Neural progenitor cell (in vitro differentiated cells): Measurements from ENCODE around the gene TRAF7. TPM values are rescaled to one million over a fixed set of nuclear protein-coding genes. Genes with fewer than 3 reads are reported as not detected.

ENCODE experiments used
- DNase-seq: peaks from one replicate; pipeline ENCODE4 v3.0.0-alpha.2; 2016; ENCODE audit warnings: low spot score
- H2AFZ ChIP-seq: fragments of 200-600 bp; sonication (generic); replicated peaks from 2 replicates; pipeline ENCODE4 v1.6.1; 2016; ENCODE audit warnings: antibody characterized with exemption
- H3F3A ChIP-seq: fragments of 200-600 bp; sonication (generic); 2 replicates; pipeline ENCODE4 v1.6.1; 2016; ENCODE audit warnings: antibody characterized with exemption, low read depth
- H3K27ac ChIP-seq: fragments of 200-600 bp; sonication (generic); 2 replicates; pipeline ENCODE4 v1.5.1; 2016; ENCODE audit warnings: mild to moderate bottlenecking
- H3K27me3 ChIP-seq: fragments of 200-600 bp; sonication (generic); 2 replicates; pipeline ENCODE4 v1.6.1; 2016; ENCODE audit warnings: mild to moderate bottlenecking, moderate library complexity
- H3K36me3 ChIP-seq: fragments of 200-600 bp; sonication (generic); 2 replicates; pipeline ENCODE4 v1.5.1; 2016
- H3K4me1 ChIP-seq: fragments of 200-600 bp; sonication (generic); 2 replicates; pipeline ENCODE4 v1.6.1; 2016; ENCODE audit warnings: mixed run types
- H3K4me2 ChIP-seq: fragments of 200-600 bp; sonication (generic); 2 replicates; pipeline ENCODE4 v1.6.1; 2016
- H3K4me3 ChIP-seq: fragments of 200-600 bp; sonication (generic); 2 replicates; pipeline ENCODE4 v1.5.1; 2016
- H3K79me2 ChIP-seq: fragments of 200-600 bp; sonication (generic); 2 replicates; pipeline ENCODE4 v1.6.1; 2016; ENCODE audit warnings: low read depth
- H3K9ac ChIP-seq: fragments of 200-600 bp; sonication (generic); 2 replicates; pipeline ENCODE4 v1.6.1; 2016
- H3K9me3 ChIP-seq: fragments of 200-600 bp; sonication (generic); 2 replicates; pipeline ENCODE4 v1.5.1; 2016; ENCODE audit warnings: low read depth
- H4K20me1 ChIP-seq: fragments of 200-600 bp; sonication (generic); 2 replicates; pipeline ENCODE4 v1.6.1; 2016; ENCODE audit warnings: low read depth
- H3K27ac Mint-ChIP-seq: 3 replicates; pipeline ENCODE4 v1.8.0; 2021; ENCODE audit warnings: mixed read lengths
- H3K27me3 Mint-ChIP-seq: 2 replicates; pipeline ENCODE4 v1.8.0; 2022; ENCODE audit warnings: low read depth, mild to moderate bottlenecking, inconsistent platforms, moderate library complexity, mixed read lengths; ENCODE audit not compliant: insufficient read depth
- H3K36me3 Mint-ChIP-seq: 3 replicates; pipeline ENCODE4 v1.8.0; 2021; ENCODE audit warnings: mixed read lengths
- H3K4me1 Mint-ChIP-seq: 3 replicates; pipeline ENCODE4 v1.8.0; 2021; ENCODE audit warnings: mixed read lengths
- H3K4me3 Mint-ChIP-seq: 3 replicates; pipeline ENCODE4 v1.8.0; 2021; ENCODE audit warnings: mild to moderate bottlenecking, moderate library complexity, mixed read lengths
- H3K9me3 Mint-ChIP-seq: 3 replicates; pipeline ENCODE4 v1.8.0; 2020; ENCODE audit warnings: mixed read lengths
- EZH2 ChIP-seq: fragments of 200-600 bp; sonication (generic); IDR thresholded peaks from 2 replicates; pipeline ENCODE4 v1.6.1; 2017; ENCODE audit warnings: antibody characterized with exemption, mild to moderate bottlenecking, moderate library complexity
- EZH2phosphoT487 ChIP-seq: fragments of 200-600 bp; sonication (generic); IDR thresholded peaks from 2 replicates; pipeline ENCODE4 v1.6.1; 2017; ENCODE audit warnings: antibody characterized with exemption
- total RNA-seq: library from RNA; depleted of rRNA; stranded (reverse); fragments of >200 nt; gene quantifications from 2 replicates; pipeline ENCODE4 v1.2.3, GENCODE V29; 2015; ENCODE audit warnings: low replicate concordance
- TF ChIP-seq, protein P1 (sequence below): fragments of 200-600 bp; sonication (generic); IDR thresholded peaks from 2 replicates; pipeline ENCODE4 v1.5.1; 2017; ENCODE audit warnings: antibody characterized with exemption, mild to moderate bottlenecking

The TRAF7 gene
- total RNA-seq, 1 donor from 2014 or later, result 24.1 TPM

DNA sequence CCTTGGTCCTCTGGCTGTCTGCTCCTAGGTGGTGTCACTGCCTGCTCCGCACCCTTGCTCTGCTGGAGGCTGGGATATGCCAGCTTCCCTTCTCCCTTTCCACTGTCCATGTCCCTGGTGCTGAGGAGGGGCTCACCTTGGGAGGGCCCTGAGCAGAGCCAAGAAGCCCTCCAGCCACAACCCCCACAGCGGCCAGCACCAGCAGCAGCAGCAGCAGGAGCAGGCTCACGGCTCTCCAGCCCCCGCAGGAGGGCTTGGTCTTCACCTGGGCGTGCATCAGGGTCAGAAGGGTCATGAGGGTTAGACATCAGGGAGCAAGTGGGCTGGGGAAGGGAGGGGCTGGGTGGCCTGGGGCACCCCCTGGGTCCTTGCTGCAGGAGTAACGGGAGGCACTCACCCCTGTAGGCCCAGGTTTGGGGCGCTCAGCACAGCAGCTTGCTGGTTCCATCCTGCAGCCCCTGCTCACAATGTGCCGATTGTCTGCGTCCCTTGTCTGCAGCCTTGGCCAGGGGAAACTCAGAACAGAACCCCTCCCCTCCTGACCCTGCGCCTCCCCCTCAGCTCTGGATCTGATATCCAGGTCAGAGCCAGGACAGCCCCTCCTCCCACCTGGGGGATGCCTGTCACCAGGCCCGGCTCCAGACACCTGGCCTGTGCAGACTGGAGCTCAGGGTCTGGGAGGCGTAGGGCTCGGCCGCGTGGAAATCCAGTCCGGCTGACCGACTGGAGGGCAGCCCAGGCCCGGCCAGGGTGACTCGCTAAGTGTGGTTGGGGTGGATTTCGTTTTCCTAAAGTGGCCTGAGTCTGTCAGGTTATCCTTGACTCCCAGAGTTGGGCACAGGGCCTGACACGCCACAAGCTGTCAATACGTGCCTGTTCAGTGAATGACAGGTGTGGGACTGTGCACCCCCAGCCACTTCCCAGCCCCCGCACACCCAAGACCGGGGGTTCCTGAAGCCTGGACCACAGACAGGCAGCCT is 55.1 kb downstream of the TRAF7 start, which contains the start of gene BRICD5:
BRICD5 (minus strand) TSS at position 478 of the 980 bp plus-strand sequence; CDS start at position 448, 30 bp downstream.
- Mint-ChIP-seq H3K4me3 (peak within 1 kb of the TSS; percentile 73), H3K4me1 (peaks cover 28% of the 10 kb centered on the region), H3K27ac (no peak within 1 kb of the TSS), H3K36me3 (peaks cover 12% of the 10 kb centered on the region), H3K27me3 (peaks cover 13% of the 10 kb centered on the region), H3K9me3 (no peaks in the 10 kb centered on the region)
- Histone ChIP-seq H3K4me2 (no peak within 1 kb of the TSS), H3K79me2 (peaks cover 41% of the 10 kb centered on the region), H3K27ac (peak within 1 kb of the TSS; percentile 58), H3K27me3 (no peaks in the 10 kb centered on the region), H3K4me3 (no peak within 1 kb of the TSS), H3K36me3 (no peaks in the 10 kb centered on the region), H3K9ac (no peak within 1 kb of the TSS), H3F3A (peaks cover 43% of the 10 kb centered on the region), H3K4me1 (peaks cover 16% of the 10 kb centered on the region), H4K20me1 (peaks cover 41% of the 10 kb centered on the region), H3K9me3 (no peaks in the 10 kb centered on the region), H2AFZ (no peak within 1 kb of the TSS)
- DNase-seq, result no peak
- TF ChIP-seq EZH2 (no peak), EZH2phosphoT487 (no peak)
- TF ChIP-seq, protein P1, sequence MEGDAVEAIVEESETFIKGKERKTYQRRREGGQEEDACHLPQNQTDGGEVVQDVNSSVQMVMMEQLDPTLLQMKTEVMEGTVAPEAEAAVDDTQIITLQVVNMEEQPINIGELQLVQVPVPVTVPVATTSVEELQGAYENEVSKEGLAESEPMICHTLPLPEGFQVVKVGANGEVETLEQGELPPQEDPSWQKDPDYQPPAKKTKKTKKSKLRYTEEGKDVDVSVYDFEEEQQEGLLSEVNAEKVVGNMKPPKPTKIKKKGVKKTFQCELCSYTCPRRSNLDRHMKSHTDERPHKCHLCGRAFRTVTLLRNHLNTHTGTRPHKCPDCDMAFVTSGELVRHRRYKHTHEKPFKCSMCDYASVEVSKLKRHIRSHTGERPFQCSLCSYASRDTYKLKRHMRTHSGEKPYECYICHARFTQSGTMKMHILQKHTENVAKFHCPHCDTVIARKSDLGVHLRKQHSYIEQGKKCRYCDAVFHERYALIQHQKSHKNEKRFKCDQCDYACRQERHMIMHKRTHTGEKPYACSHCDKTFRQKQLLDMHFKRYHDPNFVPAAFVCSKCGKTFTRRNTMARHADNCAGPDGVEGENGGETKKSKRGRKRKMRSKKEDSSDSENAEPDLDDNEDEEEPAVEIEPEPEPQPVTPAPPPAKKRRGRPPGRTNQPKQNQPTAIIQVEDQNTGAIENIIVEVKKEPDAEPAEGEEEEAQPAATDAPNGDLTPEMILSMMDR, result no peak

DNA sequence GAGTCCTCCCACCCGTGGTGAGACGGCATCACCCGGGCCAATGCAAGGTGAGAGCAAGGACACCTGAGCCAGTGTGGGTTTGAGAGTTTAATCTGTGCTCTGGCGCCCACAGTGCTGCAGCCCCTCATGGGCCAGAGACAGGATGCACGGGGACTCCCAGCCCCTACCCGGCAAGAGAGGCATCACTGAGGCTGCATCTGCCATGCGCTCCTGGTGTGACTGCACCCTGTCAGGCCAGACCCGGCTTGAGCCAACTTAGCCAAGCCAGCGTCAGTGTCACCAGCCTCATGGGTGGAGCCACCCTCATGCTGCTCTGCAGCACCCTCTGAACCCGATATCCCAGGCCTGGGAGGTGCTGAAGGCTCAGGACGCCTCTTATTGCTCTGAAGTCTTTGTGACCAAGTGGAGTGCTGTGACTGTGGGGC is 56.4 kb downstream of the TRAF7 start:
- Mint-ChIP-seq H3K27me3 (peaks cover 11% of the 10 kb centered on the region), H3K4me3 (peak overlapping the region; percentile 73)

DNA sequence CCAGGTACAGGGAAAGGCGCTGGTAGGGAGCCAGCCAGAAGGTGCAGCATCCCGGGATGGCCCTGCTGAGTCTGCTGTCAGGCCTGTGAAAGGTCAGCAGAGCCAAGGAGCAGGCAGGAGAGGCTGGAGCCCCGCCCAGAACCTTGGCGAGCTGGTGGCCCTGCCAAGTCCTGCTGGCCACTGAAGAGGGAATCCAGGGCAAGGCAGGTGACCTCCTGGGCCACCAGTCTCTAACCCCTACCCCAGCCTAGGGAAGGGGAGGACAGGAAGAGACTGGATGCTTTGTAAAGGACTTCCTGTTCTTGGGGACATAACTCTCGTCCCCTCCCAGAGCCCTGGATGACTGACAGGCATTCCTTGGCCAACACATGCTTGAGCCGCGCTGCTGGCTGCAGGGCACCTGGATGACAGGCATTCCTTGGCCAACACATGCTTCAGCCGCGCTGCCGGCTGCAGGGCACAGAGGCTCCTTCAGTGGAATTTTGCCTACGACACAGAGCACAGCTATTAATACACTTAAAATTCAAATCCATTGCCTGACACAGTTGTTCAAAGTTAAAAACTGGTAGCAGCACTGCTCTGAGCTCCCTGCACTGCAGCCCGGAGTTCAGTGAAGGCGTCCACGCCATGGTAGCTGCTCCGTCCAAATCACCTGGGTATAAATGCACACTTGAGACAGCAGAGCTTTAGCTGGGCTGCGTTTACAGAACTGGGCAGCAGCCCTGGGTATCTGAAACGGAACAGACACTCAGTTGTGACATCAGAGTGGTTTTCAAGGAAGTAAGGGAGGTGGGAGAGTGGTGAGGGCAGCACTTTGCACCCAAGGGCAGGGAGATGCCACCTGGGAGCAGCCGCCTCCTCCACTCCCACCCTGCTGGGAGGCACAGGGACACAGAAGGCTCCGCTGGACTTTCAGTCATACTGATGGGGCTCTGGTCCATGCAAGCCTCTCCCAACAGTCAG is 57.1 kb downstream of the TRAF7 start:
- peak overlapping the region; percentile 92 for H3K9ac ChIP-seq

More for the DNA sequence above, 56.4 kb downstream of the TRAF7 start:
- no peak overlapping the region for H2AFZ ChIP-seq
- H3K9me3 ChIP-seq, result no peaks in the 10 kb centered on the region
- no peaks in the 10 kb centered on the region for H3K27me3 ChIP-seq
- no peak overlapping the region for H3K4me2 ChIP-seq
- TF ChIP-seq EZH2phosphoT487 (no peak), EZH2 (no peak)
- TF ChIP-seq, protein P1, result no peak
- no peak overlapping the region for H3K4me3 ChIP-seq
- peaks cover 41% of the 10 kb centered on the region for H4K20me1 ChIP-seq
- peaks cover 35% of the 10 kb centered on the region for H3K79me2 ChIP-seq
- H3K27ac ChIP-seq, result no peak overlapping the region
- no peaks in the 10 kb centered on the region for H3K36me3 ChIP-seq
- H3K27ac Mint-ChIP-seq, result no peak overlapping the region
- DNase-seq, result no peak
- H3K4me1 ChIP-seq, result peaks cover 11% of the 10 kb centered on the region
- peaks cover 9% of the 10 kb centered on the region for H3K36me3 Mint-ChIP-seq
- H3K9me3 Mint-ChIP-seq, result no peaks in the 10 kb centered on the region
- peaks cover 48% of the 10 kb centered on the region for H3F3A ChIP-seq
- peaks cover 25% of the 10 kb centered on the region for H3K4me1 Mint-ChIP-seq
- no peak overlapping the region for H3K9ac ChIP-seq

More for the DNA sequence above, 57.1 kb downstream of the TRAF7 start:
- Histone ChIP-seq H3K4me2 (peak overlapping the region; percentile 93), H3K36me3 (no peaks in the 10 kb centered on the region), H2AFZ (no peak overlapping the region), H3K27me3 (no peaks in the 10 kb centered on the region), H3K27ac (no peak overlapping the region), H3F3A (peaks cover 47% of the 10 kb centered on the region), H3K79me2 (peaks cover 32% of the 10 kb centered on the region), H3K9me3 (no peaks in the 10 kb centered on the region), H4K20me1 (peaks cover 41% of the 10 kb centered on the region), H3K4me3 (peak overlapping the region; percentile 99), H3K4me1 (peaks cover 11% of the 10 kb centered on the region)
- Mint-ChIP-seq H3K4me3 (peak overlapping the region; percentile 87), H3K4me1 (peaks cover 21% of the 10 kb centered on the region), H3K9me3 (no peaks in the 10 kb centered on the region), H3K36me3 (peaks cover 5% of the 10 kb centered on the region), H3K27ac (no peak overlapping the region), H3K27me3 (peaks cover 8% of the 10 kb centered on the region)
- TF ChIP-seq EZH2phosphoT487 (no peak), EZH2 (no peak)
- TF ChIP-seq, protein P1, result no peak
- DNase-seq, result no peak
